GM20000 (cell line): Measurements from ENCODE around the gene EZR.

ENCODE experiments used
- DNase-seq: peaks from one replicate; pipeline ENCODE4 v3.0.0; 2012; ENCODE audit warnings: low spot score
- TF ChIP-seq, protein P1 (sequence below): IDR thresholded peaks from 2 replicates; pipeline ENCODE4 v1.5.1; 2012; ENCODE audit warnings: mild to moderate bottlenecking, control low read depth; ENCODE audit errors: extremely low read depth, missing control alignments

The EZR gene

DNA sequence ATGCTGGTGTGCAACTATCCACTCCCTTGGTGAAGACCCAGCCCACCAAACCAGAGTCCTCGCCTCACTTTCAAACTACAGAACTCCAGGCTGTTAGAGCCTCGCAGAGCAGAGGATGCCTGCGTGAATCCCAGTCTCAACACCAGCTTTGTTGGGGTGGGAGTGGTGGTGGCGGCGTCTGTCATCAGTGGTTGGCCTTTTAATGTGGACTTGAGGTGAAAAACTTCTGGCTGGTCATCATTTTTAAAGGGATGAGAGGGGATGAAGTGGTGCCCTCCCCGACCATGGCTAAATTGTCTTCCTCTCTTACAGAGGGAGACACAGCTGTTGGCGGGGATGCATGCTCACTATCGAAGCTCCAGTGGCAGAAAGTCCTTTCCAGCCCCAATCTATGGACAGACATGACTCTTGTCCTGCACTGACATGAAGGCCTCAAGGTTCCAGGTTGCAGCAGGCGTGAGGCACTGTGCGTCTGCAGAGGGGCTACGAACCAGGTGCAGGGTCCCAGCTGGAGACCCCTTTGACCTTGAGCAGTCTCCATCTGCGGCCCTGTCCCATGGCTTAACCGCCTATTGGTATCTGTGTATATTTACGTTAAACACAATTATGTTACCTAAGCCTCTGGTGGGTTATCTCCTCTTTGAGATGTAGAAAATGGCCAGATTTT is 54.9 kb downstream of the EZR start:
- DNase-seq = no peak
- TF ChIP-seq, protein P1, sequence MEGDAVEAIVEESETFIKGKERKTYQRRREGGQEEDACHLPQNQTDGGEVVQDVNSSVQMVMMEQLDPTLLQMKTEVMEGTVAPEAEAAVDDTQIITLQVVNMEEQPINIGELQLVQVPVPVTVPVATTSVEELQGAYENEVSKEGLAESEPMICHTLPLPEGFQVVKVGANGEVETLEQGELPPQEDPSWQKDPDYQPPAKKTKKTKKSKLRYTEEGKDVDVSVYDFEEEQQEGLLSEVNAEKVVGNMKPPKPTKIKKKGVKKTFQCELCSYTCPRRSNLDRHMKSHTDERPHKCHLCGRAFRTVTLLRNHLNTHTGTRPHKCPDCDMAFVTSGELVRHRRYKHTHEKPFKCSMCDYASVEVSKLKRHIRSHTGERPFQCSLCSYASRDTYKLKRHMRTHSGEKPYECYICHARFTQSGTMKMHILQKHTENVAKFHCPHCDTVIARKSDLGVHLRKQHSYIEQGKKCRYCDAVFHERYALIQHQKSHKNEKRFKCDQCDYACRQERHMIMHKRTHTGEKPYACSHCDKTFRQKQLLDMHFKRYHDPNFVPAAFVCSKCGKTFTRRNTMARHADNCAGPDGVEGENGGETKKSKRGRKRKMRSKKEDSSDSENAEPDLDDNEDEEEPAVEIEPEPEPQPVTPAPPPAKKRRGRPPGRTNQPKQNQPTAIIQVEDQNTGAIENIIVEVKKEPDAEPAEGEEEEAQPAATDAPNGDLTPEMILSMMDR = no peak

DNA sequence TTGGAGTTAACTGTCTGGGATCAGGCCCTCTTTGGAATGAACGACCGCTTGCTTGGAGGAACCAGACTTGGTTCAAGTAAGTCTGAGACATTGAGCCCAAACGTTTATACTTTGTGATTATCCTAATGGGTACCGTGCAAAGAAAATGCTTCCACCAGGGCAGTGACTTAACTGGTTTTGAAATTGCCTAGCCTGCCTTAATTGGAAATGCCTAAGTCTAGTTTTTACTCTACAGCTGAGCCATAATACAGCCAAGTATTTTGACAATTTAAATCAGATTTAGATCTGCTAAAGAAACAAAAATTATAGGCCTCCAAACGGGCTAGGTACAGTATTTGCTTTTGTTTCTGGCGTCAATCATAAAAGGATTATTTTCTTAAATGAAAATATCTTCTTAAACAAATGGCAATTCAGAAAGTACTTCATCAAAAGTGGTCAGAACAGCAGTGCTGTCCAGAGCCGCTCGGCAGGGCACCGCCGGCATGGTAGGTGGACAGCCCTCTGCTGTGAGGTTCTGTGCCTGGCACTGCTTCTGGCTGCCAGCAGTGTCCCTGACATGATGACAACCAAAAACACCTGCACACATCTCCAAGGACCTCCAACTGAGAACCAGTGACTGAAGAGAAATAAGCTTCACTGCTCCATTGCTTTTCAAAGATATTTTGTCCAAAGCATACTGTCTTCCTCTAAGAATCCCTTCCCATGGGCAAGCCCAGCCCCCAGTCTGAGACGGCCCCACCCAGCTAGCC is 55.6 kb downstream of the EZR start:
- TF ChIP-seq, protein P1 = no peak
- no peak for DNase-seq

DNA sequence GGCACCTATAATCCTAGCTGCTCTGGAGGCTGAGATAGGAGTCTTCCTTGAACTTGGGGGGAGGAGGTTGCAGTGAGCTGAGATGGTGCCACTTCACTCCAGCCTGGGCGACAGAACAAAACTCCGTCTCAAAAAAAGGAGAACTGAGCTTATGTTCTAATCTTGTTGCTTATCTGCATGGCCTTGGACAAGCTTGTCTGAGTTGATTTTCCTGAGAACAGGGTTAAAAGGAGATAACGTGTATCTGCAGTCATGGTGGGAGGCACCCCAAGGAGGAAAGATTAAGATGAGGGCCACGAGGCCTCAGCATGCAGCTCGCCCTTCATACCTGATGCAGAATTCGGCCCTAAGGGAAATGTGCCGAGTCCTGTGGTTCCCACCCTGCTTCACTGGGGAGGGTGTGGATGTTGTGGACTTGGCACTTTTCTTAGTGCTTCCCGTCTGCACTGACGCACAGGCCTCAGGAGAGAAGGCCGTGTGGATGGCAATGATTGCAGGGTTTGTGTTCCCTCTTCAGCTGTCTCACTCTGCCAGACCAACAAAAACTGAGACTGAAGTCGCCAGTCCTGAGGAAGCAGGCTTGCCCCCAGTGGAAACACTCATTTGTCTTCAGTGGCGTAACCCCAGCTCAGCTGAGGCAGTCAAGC is 56.3 kb downstream of the EZR start:
- no peak for DNase-seq
- TF ChIP-seq, protein P1 = no peak

DNA sequence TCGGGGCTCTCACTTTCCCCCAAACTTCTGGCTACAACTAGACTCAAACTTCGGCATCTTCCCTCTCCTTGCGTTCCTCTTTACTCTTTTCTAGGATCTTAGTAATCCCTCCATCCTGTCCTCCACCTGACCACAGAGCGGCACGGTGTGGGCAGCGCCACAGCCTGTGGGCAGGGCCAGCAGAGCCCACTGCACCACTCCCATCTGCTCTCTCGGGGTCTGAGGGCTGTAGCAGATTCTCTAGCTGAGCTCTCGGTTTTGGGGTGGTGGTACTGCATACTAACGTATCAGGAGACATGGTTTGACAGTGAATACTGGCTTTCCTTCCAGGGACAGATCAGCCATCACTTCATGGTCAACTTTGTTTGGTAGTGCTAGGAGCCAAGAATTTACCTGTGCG is 57.4 kb downstream of the EZR start:
- DNase-seq = no peak
- TF ChIP-seq, protein P1 = no peak

DNA sequence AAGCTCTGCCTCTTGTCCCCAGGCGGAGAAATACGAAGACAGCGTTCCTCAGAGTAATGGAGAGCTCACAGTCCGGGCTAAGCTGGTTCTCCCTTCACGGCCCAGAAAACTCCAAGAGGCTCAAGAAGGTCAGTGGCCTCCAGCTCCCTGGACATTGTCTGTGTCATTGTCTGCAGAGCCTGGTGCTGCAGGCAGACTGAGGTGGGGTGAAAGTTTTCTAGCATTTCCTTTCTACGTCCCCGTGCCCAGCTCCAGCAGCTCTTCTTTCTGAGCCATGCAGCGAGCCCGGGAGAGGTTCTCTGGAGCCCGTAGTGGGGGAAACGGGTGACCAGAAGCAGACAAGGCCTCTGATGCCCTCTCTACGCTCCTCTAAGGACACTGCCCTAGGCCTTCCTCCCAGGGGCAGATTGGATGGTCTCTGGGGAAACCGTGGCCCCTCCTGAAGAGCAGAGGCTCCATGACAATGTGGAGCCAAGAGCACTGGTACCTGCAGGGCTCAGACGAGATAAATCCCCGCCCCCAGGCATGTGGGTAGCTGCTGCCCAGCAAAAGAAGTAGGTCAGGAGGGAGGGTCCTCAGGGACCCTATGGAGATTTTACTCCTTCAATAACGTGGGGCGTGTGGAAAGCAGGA is 58.4 kb downstream of the EZR start:
- TF ChIP-seq, protein P1 = no peak
- DNase-seq = no peak

DNA sequence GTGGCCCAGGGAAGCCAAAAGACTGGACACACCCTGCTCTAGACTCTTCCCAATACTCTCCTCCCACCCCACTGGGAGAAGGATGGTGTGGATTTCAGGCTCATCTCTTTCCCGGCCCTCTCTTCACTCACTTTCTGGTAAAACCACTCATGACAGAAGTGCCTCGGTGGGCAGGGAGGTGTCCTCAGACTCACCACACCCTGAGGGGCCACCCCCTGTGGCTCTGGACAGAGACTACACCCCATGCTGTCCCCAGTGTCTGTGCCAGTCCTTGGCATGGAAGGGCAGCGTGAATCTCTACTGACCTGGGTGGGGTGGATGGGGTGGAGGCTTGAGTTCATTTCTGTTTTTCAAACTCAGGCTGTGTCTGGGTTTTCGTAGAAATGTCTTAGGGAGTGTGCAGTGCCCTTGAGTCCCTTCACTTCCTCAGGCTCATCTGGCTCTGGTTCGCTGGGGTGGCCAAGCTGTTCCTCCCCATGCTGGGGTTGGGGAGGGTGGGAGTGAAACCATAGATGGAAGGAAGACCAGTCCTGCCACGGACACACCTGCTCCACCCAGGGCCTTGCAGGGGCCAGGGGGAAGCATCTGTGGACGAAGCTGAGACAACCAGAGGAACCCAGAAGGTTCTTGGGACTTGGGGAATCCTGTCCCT is 59.1 kb downstream of the EZR start:
- no peak for DNase-seq
- TF ChIP-seq, protein P1 = no peak
